GM06990 (cell line): ENCODE data around the gene MFSD12.

Experiments
- DNase-seq: peaks from one replicate; pipeline ENCODE4 v3.0.0-alpha.2; 2011; ENCODE audit not compliant: insufficient read length; ENCODE audit errors: extremely low read depth
- H3K27me3 ChIP-seq: replicated peaks from 2 replicates; pipeline ENCODE4 v1.6.0; 2011; ENCODE audit warnings: low read length; ENCODE audit not compliant: control insufficient read depth, insufficient read depth
- H3K36me3 ChIP-seq: 2 replicates; pipeline ENCODE4 v1.5.1; 2011; ENCODE audit warnings: low read length; ENCODE audit not compliant: control insufficient read depth, insufficient read depth
- H3K4me3 ChIP-seq: replicated peaks from 2 replicates; pipeline ENCODE4 v1.5.1; 2011; ENCODE audit warnings: low read depth, mild to moderate bottlenecking, control low read depth, low read length
- TF ChIP-seq, protein P1 (sequence below): IDR thresholded peaks from 2 replicates; pipeline ENCODE4 v1.5.1; 2011; ENCODE audit warnings: low read length, control low read depth, mild to moderate bottlenecking, inconsistent platforms; ENCODE audit not compliant: insufficient read depth, poor library complexity, severe bottlenecking

Gene MFSD12

DNA sequence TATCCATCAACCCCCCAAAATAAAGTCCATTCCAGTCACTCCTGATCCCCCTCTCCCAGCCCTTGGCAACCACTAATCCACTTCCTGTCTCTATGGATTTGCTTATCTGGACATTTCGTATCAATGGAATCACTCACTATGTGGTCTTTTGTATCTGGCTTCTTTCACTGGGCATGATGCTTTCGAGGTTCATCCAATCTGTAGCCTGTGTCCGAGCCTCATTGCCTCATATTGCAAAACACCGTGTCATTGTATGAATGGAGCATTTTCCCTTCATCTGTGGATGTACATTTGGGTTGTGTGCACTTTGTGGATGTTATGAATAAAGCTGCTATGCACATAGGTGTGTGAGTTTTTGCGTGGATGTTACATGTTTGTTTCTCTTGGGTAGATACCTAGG is 52.7 kb downstream of the MFSD12 start:
- Histone ChIP-seq H3K36me3 (peaks cover 6% of the 10 kb centered on the region), H3K4me3 (no peak overlapping the region), H3K27me3 (no peaks in the 10 kb centered on the region)
- TF ChIP-seq, protein P1, sequence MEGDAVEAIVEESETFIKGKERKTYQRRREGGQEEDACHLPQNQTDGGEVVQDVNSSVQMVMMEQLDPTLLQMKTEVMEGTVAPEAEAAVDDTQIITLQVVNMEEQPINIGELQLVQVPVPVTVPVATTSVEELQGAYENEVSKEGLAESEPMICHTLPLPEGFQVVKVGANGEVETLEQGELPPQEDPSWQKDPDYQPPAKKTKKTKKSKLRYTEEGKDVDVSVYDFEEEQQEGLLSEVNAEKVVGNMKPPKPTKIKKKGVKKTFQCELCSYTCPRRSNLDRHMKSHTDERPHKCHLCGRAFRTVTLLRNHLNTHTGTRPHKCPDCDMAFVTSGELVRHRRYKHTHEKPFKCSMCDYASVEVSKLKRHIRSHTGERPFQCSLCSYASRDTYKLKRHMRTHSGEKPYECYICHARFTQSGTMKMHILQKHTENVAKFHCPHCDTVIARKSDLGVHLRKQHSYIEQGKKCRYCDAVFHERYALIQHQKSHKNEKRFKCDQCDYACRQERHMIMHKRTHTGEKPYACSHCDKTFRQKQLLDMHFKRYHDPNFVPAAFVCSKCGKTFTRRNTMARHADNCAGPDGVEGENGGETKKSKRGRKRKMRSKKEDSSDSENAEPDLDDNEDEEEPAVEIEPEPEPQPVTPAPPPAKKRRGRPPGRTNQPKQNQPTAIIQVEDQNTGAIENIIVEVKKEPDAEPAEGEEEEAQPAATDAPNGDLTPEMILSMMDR = no peak
- DNase-seq = no peak

DNA sequence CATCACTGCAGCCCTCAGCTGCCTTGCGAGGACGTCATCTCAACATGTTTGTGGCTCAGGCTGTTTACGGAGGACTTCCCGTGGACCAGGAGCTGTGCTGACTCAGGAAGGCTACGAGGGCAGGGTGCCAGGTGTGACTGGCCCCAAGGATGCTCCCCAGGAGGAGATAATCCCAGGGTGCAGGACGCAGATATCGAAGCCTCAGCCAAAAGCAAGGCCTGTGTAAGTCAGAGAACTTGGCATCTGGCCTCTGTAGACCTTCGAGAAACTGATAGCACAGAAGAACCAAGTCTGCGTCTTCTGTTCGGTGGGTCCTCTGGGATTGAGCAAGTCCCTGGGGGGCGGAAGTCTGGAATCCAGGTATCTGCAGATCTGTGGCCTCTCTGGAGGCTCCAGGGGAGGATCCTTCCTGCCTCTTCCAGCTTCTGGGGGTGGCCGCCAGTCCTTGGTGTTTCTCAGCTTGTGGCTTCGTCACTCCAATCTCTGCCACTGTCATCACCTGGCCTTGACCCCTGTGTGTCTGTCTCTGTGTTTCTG is 54.3 kb downstream of the MFSD12 start:
- no peak for DNase-seq
- H3K36me3 ChIP-seq = no peaks in the 10 kb centered on the region; the same call in 1 of the 2 replicates
- TF ChIP-seq, protein P1 = no peak
- H3K27me3 ChIP-seq = no peaks in the 10 kb centered on the region
- H3K4me3 ChIP-seq = no peak overlapping the region

DNA sequence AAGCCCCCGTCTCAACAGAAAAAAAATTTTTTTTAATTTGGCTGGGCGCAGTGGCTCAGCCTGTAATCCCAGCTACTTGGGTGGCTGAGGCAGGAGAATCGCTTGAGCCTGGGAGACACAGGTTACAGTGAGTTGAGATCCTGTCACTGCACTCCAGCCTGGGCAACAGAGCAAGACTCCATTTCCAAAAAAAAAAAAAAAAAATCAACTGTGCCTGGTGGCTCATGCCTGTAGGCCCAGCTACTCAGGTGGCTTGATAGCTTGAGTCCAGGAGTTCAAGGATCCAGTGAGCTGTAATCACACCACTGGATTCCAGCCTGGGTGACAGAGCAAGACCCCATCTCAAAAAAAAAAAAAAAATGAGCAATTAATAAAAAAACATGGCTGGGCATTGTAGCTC is 55.6 kb downstream of the MFSD12 start:
- Histone ChIP-seq H3K27me3 (no peaks in the 10 kb centered on the region), H3K36me3 (peaks cover 1% of the 10 kb centered on the region), H3K4me3 (no peak overlapping the region)
- no peak for DNase-seq
- TF ChIP-seq, protein P1 = no peak

DNA sequence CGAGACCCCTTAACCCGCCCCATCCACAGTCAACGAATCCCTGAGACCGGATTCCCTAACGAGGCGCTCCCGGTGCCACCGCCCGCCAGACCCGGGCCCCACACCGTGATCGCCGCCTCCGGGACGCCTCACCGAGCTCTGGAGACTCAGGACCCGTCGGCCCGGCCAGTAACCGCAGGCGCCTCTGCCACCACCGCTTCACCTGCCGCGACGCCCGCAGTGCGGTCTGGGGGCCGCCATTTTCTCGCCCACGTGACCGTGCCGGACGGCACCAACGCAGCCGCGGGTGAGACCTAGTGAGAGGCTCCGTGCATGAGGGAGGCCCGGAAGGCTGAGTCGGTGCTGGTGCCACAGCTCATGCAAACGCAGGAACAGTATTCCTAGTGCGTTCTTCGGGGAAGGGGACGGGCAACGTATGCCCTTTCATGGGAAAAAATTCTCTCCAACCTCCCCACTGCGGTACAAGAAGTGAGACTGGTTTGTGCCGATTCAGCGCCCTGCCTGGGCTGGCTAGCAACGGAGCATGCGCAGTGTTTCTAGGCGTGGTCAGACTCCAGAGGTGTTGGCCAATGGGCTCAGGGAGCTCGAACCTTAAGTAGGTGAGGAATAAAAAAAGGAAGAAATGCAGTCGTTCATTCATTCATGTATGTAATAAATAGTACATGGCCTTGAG is 56.8 kb downstream of the MFSD12 start, which contains the start of gene DOHH:
DOHH (minus strand) TSS at position 246 of the 673 bp plus-strand sequence. CDS start 3,860 bp downstream, outside the sequence.
- Histone ChIP-seq H3K36me3 (peaks cover 1% of the 10 kb centered on the region), H3K27me3 (no peaks in the 10 kb centered on the region)
- peak; percentile 97 for DNase-seq

DNA sequence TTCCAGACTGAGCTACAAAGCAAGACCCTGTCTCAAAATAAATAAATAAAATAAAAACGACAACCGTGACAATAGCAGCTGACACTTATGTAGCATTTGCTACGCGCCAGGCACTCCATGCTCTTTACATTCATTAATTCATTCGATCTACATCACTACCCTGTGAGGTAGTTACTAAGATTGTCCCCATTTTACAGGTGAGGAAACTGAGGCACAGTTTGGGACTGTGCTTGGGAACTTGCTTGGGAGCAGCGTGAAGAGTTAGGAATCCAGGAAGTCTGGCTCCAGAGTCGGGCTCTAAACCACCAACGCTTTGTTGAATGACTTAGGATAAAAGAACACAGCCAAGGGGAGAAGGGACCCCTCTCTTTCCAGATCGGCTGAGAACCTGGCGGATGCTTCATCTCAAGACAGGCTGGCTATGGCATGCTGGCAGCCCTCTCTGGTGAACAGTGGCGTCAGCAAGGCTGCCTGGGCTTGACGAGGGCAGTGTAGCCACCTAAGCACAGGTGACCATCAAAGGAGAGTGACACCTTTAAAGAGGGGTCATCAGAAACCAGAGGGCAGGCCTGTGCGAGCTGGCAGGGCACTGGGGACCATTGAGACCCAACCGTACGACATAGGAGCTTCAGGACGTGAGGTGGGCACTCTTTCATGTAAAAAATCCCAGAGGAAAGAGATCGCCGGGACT is 57.5 kb downstream of the MFSD12 start:
- no peak for DNase-seq
- Histone ChIP-seq H3K4me3 (peak overlapping the region; percentile 85), H3K27me3 (no peaks in the 10 kb centered on the region), H3K36me3 (peaks cover 1% of the 10 kb centered on the region)
- TF ChIP-seq, protein P1 = no peak

More for the DNA sequence above, 56.8 kb downstream of the MFSD12 start, which contains the start of gene DOHH:
- peak within 1 kb of the TSS; percentile 85 for H3K4me3 ChIP-seq
- TF ChIP-seq, protein P1 = no peak
